HG03103 (cell line): ENCODE measurements around the gene RPP30.
"Not testable (repeated sequence)": the region's sequence is repeated elsewhere in the genome, so short reads cannot be mapped to it uniquely, and the experiment has no call there.

Experiments used
- ATAC-seq: cut with Tn5 transposase; IDR thresholded peaks from one replicate; pipeline ENCODE4 v1.9.1; 2021; ENCODE audit warnings: low read depth; ENCODE audit not compliant: unreplicated experiment

Gene RPP30

DNA sequence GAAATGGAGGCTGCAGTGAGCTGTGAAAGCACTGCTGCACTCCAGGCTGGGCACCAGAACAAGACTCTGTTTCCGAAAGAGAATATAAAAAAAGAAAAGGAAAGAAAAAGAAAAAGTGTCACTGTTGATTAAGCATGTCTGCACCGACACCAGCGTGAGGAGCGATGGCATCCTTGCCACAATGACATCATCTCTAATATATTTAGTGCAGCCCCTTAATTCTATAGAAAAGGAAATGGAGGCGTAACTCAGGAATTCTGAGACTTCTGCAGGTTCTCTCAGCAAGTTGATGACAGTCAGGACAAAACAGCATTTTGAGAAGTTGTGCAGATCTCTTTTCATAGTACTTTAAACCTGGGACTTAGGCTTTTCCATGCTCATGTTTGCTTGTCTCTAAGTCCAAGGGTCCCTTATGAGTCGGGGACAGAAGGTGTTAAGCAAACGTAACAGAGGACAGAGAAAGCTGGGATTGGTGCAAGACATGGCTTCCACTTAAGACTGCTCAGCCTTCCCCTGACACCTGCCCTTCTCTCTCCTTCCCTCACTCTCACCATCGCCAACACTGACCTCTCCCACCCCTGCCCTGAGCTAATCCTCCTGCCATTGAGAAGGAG lies 66.0 kb downstream of the RPP30 start:
- ATAC-seq = no peak

- ATAC-seq = no peak
These were observed 67.3 kb downstream of the RPP30 start for GRCh38 chr10:90939116-90939515.

GRCh38 chr10:90939648-90940047 lies 67.9 kb downstream of the RPP30 start:
- ATAC-seq = no peak

DNA sequence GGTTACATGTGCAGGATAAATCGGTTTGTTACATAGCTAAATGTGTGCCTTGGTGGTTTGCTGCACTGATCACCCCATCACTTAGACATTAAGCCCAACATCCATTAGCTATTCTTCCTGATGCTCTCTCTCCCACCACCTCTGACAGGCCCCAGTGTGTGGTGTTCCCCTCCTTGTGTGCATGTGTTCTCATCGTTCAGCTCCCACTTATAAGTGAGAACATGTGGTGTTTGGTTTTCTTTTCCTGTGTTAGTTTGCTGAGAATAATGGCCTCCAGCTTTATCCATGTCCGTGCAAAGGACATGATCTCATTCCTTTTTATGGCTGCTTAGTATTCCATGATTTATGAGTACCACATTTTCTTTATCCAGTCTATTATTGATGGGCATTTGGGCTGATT lies 71.2 kb downstream of the RPP30 start:
- ATAC-seq = not testable (repeated sequence)

DNA sequence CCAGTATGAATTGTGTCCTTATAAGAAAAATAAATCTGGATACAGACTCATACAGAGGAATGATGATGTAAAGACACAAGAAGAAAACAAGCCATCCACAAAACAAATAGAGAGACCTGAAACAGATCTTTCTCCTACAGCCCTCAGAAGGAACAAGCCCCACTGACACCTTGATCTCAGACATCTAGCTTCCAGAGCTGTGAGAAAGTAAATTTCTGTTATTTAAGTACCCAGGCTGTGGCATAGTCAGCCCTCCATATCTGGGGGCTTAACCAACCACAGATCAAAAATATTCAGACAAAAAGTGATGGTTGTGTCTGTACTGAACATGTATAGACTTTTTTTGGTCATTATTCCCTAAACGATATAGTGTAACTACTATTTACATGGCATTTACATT lies 73.0 kb downstream of the RPP30 start:
- ATAC-seq = no peak

- no peak for ATAC-seq
These were observed 73.8 kb downstream of the RPP30 start for GRCh38 chr10:90945491-90946070.

- ATAC-seq = no peak
These were observed 75.5 kb downstream of the RPP30 start for GRCh38 chr10:90947030-90947960.
